ENCODE results near the gene TTC12.

DNA sequence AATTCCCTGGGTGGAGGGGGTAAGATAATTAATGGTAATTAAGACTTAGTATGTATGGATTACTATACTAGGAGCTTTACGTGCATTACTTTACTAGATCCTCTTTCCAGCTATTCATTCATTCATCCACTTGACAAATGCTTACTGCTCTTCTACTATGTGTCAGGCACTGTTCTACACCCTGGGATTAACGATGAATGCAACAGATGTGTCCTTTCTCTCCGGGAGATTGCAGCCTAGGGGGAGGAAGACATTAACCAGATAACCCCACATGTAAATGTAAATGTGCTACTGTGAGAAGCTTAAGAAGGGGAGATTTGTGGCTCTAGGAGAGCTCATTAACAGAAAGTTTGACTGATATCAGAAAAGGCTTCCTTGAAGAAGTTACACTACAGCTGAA lies 74.9 kb downstream of the TTC12 start:
- TF ChIP-seq POLR2A (IDR thresholded peaks at IDR 0.05; ENCODE audit: low read depth, low read length): no peak
- TF ChIP-seq POLR2AphosphoS5 (IDR thresholded peaks at IDR 0.05; ENCODE audit: low read depth, low read length): no peak
- TF ChIP-seq TAF1 (IDR thresholded peaks at IDR 0.05; ENCODE audit: borderline replicate concordance, low read depth, low read length): no peak

All from GM12892 (cell line).